Activated CD4-positive, alpha-beta T cell treated with anti-CD3 and anti-CD28 coated beads for 24 hours (primary cell): ENCODE measurements around the gene SMAD7.

ENCODE experiments used
- DNase-seq, 2 donors: peaks; one replicate each; pipeline ENCODE4 v3.0.0-alpha.2; 2020; ENCODE audit warnings: low read depth in 2 of 2

The SMAD7 gene

GRCh38 chr18:48893608-48894600, 56.9 kb downstream of the SMAD7 start:
- DNase-seq: no peak

- no peak for DNase-seq
Measured at GRCh38 chr18:48893061-48893607, 57.6 kb downstream of the SMAD7 start.

- no peak for DNase-seq
Measured at GRCh38 chr18:48892146-48892855, 58.5 kb downstream of the SMAD7 start.

GRCh38 chr18:48891721-48892120, 59.0 kb downstream of the SMAD7 start:
- DNase-seq: no peak

- DNase-seq: no peak
Measured at GRCh38 chr18:48889981-48890762, 60.6 kb downstream of the SMAD7 start.

GRCh38 chr18:48889115-48889941, 61.4 kb downstream of the SMAD7 start:
- DNase-seq: no peak

- no peak for DNase-seq
Measured at GRCh38 chr18:48888773-48889080, 62.0 kb downstream of the SMAD7 start.

GRCh38 chr18:48887905-48888772, 62.6 kb downstream of the SMAD7 start:
- no peak for DNase-seq

GRCh38 chr18:48887294-48887904, 63.4 kb downstream of the SMAD7 start:
- no peak for DNase-seq

GRCh38 chr18:48886520-48887293, 64.1 kb downstream of the SMAD7 start:
- DNase-seq: no peak

- DNase-seq: no peak
Measured at GRCh38 chr18:48885924-48886400, 64.8 kb downstream of the SMAD7 start.

- DNase-seq: no peak
Measured at GRCh38 chr18:48885266-48885923, 65.4 kb downstream of the SMAD7 start.

- no peak for DNase-seq
Measured at GRCh38 chr18:48884771-48885170, 66.0 kb downstream of the SMAD7 start.

GRCh38 chr18:48884306-48884705, 66.5 kb downstream of the SMAD7 start:
- no peak for DNase-seq

GRCh38 chr18:48882379-48882778, 68.4 kb downstream of the SMAD7 start:
- no peak for DNase-seq

- DNase-seq: no peak
Measured at GRCh38 chr18:48880931-48881330, 69.8 kb downstream of the SMAD7 start.

GRCh38 chr18:48879008-48879431, 71.7 kb downstream of the SMAD7 start:
- no peak for DNase-seq

GRCh38 chr18:48878471-48878870, 72.3 kb downstream of the SMAD7 start:
- DNase-seq: no peak
